Progenitor cell of endocrine pancreas (in vitro differentiated cells): ENCODE results near the gene URB2. TPM values are rescaled to one million over a fixed set of nuclear protein-coding genes. Genes with fewer than 3 reads are reported as not detected.

Experiments
- DNase-seq: peaks from one replicate; pipeline ENCODE4 v3.0.0; 2021; ENCODE audit warnings: low spot score; ENCODE audit not compliant: unreplicated experiment
- H3K27ac Mint-ChIP-seq: 2 replicates; pipeline ENCODE4 v1.8.0; 2021; ENCODE audit warnings: mild to moderate bottlenecking, moderate library complexity, mixed read lengths
- H3K27me3 Mint-ChIP-seq: 2 replicates; pipeline ENCODE4 v1.8.0; 2021; ENCODE audit warnings: mixed read lengths
- H3K36me3 Mint-ChIP-seq: 2 replicates; pipeline ENCODE4 v1.8.0; 2022; ENCODE audit warnings: mixed read lengths; ENCODE audit not compliant: insufficient read depth
- H3K4me1 Mint-ChIP-seq: 2 replicates; pipeline ENCODE4 v1.8.0; 2021; ENCODE audit warnings: low read depth, mixed read lengths
- H3K4me3 Mint-ChIP-seq: 2 replicates; pipeline ENCODE4 v1.8.0; 2021; ENCODE audit warnings: low read depth, mild to moderate bottlenecking, moderate library complexity, mixed read lengths
- H3K9me3 Mint-ChIP-seq: 2 replicates; pipeline ENCODE4 v1.8.0; 2021; ENCODE audit warnings: low read depth, mixed read lengths
- total RNA-seq: library from RNA; stranded (reverse); gene quantifications from 2 replicates; pipeline ENCODE4 v1.2.1, GENCODE V29; 2021
- TF ChIP-seq, protein P1 (sequence below): fragments of 200-600 bp; sonication (generic); IDR thresholded peaks from one replicate; pipeline ENCODE4 v1.5.0; 2021; ENCODE audit warnings: antibody characterized with exemption, mild to moderate bottlenecking; ENCODE audit not compliant: unreplicated experiment

URB2 gene
- total RNA-seq, 1 donor from 2014 or later: 16.2 TPM

DNA sequence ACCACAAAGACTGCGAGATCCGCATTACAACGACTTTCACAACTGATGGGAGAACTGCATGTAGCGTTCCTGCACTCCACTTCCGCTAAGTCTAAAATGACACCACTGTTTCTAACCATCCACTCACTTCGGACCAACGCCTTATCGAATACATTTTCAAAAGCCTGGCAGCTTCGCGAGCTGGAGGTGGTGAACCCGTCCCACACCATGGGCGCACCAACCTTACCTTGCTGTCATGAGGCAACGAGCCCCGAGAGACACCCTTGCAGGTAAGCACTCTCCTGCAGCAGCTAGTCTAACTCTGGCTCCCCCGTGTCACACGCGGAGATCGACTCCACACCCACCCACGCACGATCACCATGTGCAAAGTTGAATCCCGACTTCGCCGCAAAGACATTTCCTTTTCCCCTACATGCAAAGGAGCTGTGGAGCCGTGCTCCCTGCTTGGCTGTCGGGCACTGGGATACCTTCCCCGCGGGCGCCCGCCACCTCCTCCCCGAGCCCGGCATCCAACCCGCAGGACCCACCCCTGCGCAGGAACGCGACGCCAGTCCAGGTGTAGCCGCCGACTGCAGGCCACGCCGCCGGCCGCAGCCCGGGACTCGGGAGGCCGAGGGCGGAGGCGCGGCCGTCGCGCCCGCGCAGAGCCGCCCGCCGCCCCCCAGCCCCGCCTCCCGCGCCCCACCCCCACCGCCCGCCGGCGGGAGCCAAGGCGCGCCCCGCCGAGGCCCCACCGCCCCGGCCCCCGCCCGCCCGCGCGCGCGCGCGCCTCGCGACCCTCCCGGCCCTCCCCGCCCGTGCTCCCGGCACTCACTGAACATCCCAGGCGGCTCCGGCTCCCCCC, 754 bp upstream of the URB2 start:
- peak overlapping the region; percentile 95 for H3K27ac Mint-ChIP-seq
- peak; percentile 54 for DNase-seq
- H3K27me3 Mint-ChIP-seq: no peaks in the 10 kb centered on the region
- H3K36me3 Mint-ChIP-seq: peaks cover 4% of the 10 kb centered on the region
- peak overlapping the region; percentile 86 for H3K4me3 Mint-ChIP-seq
- H3K9me3 Mint-ChIP-seq: no peaks in the 10 kb centered on the region
- TF ChIP-seq, protein P1, sequence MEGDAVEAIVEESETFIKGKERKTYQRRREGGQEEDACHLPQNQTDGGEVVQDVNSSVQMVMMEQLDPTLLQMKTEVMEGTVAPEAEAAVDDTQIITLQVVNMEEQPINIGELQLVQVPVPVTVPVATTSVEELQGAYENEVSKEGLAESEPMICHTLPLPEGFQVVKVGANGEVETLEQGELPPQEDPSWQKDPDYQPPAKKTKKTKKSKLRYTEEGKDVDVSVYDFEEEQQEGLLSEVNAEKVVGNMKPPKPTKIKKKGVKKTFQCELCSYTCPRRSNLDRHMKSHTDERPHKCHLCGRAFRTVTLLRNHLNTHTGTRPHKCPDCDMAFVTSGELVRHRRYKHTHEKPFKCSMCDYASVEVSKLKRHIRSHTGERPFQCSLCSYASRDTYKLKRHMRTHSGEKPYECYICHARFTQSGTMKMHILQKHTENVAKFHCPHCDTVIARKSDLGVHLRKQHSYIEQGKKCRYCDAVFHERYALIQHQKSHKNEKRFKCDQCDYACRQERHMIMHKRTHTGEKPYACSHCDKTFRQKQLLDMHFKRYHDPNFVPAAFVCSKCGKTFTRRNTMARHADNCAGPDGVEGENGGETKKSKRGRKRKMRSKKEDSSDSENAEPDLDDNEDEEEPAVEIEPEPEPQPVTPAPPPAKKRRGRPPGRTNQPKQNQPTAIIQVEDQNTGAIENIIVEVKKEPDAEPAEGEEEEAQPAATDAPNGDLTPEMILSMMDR: no peak
- H3K4me1 Mint-ChIP-seq: peaks cover 25% of the 10 kb centered on the region

DNA sequence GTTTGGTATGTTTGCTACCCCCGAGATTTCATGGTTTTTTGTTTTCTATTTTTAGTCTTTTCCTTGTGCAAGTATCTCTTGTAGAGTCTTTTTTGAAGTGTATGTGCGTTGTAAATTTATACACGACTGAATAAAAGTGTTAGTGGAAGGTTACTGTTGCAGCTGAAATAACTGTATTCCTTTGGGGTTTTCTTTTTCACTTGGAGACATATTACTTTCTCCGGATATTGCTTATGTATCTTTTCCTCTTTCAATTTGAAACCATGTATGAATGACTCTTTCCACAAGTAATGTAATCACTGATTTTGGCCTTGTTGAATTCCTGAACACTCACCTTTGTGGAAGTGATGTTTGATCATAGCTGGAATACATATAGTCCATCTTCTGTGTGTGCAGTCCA, 956 bp downstream of the URB2 start:
- DNase-seq: no peak
- peaks cover 25% of the 10 kb centered on the region for H3K4me1 Mint-ChIP-seq
- H3K4me3 Mint-ChIP-seq: peak overlapping the region; percentile 94
- TF ChIP-seq, protein P1: no peak
- H3K9me3 Mint-ChIP-seq: no peaks in the 10 kb centered on the region
- H3K27me3 Mint-ChIP-seq: no peaks in the 10 kb centered on the region
- H3K27ac Mint-ChIP-seq: peak overlapping the region; percentile 97
- H3K36me3 Mint-ChIP-seq: peaks cover 4% of the 10 kb centered on the region

DNA sequence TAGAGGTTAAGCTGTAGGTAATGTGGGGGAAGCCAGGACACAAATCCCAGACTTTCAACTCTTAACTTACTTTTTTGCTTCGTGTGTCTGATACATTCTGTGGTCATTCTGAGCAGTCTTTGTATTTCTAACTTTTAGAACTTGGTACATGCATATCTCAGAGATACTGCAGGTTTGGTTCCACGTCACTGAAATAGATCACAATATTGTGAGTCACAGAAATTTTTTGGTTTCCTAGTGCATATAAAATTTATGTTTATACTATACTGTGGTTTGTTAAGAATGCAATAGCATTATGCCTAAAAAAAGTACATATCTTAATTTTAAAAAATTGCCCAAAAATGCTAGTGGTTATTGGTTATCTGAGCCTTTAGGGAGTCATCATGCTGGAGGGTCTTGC, 3.2 kb downstream of the URB2 start:
- TF ChIP-seq, protein P1: no peak
- Mint-ChIP-seq H3K4me3 (no peak overlapping the region), H3K27me3 (no peaks in the 10 kb centered on the region), H3K9me3 (no peaks in the 10 kb centered on the region), H3K4me1 (peaks cover 18% of the 10 kb centered on the region), H3K36me3 (peaks cover 2% of the 10 kb centered on the region), H3K27ac (no peak overlapping the region)
- DNase-seq: no peak

DNA sequence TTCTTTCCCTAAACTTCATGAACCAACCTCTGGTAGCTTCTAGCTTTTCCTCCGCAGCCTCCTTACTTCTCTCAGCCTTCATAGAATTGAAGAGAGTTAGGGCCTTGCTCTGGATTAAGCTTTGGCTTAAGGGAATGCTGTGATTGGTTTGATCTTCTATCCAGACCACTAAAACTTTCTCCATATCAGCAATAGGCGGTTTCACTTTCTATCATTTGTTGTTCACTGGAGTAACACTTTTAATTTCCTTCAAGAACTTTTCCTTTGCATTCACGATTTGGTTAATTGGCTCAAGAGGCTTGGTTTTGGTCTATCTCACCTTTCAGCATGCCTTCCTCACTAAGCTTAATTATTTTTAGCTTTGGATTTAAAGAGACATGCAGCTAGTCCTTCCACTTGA, 5.1 kb downstream of the URB2 start:
- DNase-seq: no peak
- TF ChIP-seq, protein P1: no peak
- peaks cover 11% of the 10 kb centered on the region for H3K4me1 Mint-ChIP-seq
- no peaks in the 10 kb centered on the region for H3K27me3 Mint-ChIP-seq
- H3K9me3 Mint-ChIP-seq: no peaks in the 10 kb centered on the region
- no peak overlapping the region for H3K4me3 Mint-ChIP-seq
- peaks cover 5% of the 10 kb centered on the region for H3K36me3 Mint-ChIP-seq
- H3K27ac Mint-ChIP-seq: no peak overlapping the region

DNA sequence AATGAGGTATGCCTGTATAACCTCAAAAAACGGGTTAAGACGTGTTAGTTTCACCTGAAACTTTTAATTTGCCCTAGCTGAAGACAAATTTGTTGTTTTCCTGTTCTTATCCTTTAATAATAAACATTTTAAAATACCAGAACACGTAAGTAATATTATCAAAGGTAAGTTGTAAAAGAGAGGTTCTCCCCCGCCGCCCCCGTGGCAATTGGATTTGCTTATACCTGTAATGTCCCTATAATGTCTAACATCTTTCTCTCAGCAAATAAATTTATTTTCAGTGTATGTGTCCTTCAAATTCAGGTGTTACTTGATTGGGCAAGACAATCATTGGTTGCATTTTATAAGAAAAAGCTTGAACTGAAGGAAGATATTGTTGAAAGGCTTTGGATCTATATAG, 5.9 kb downstream of the URB2 start:
- no peak overlapping the region for H3K27ac Mint-ChIP-seq
- H3K27me3 Mint-ChIP-seq: no peaks in the 10 kb centered on the region
- H3K4me3 Mint-ChIP-seq: no peak overlapping the region
- TF ChIP-seq, protein P1: no peak
- DNase-seq: no peak
- peaks cover 5% of the 10 kb centered on the region for H3K4me1 Mint-ChIP-seq
- H3K9me3 Mint-ChIP-seq: no peaks in the 10 kb centered on the region
- H3K36me3 Mint-ChIP-seq: peaks cover 5% of the 10 kb centered on the region
